Activated naive CD8-positive, alpha-beta T cell treated with anti-CD3 and anti-CD28 coated beads for 36 hours (primary cell): ENCODE results near the gene HMMR. TPM values are rescaled to one million over a fixed set of nuclear protein-coding genes. Genes with fewer than 3 reads are reported as not detected.

Experiments used
- DNase-seq: peaks from one replicate; pipeline ENCODE4 v3.0.0; 2021
- H3K27ac Mint-ChIP-seq: one replicate; pipeline ENCODE4 v1.8.0; 2022; ENCODE audit warnings: mild to moderate bottlenecking, moderate library complexity, mixed read lengths
- H3K27me3 Mint-ChIP-seq: one replicate; pipeline ENCODE4 v1.8.0; 2022; ENCODE audit warnings: mild to moderate bottlenecking, mixed read lengths
- H3K36me3 Mint-ChIP-seq: one replicate; pipeline ENCODE4 v1.8.0; 2021; ENCODE audit warnings: mild to moderate bottlenecking, mixed read lengths
- H3K4me1 Mint-ChIP-seq: one replicate; pipeline ENCODE4 v1.8.0; 2021; ENCODE audit warnings: mixed read lengths
- H3K4me3 Mint-ChIP-seq: one replicate; pipeline ENCODE4 v1.8.0; 2022; ENCODE audit warnings: mild to moderate bottlenecking, moderate library complexity, mixed read lengths
- H3K9me3 Mint-ChIP-seq: one replicate; pipeline ENCODE4 v1.8.0; 2022; ENCODE audit warnings: mixed read lengths
- total RNA-seq, 2 experiments: library from RNA; stranded (reverse); gene quantifications; one replicate each; pipeline ENCODE4 v1.2.3, GENCODE V29; 2021

HMMR gene
- total RNA-seq, 2 experiments from 2014 or later: 85.0 to 88.6 TPM

- H3K4me1 Mint-ChIP-seq: peaks cover 2% of the 10 kb centered on the region
- no peak overlapping the region for H3K27ac Mint-ChIP-seq
- peaks cover 46% of the 10 kb centered on the region for H3K36me3 Mint-ChIP-seq
- no peak overlapping the region for H3K4me3 Mint-ChIP-seq
- H3K9me3 Mint-ChIP-seq: no peaks in the 10 kb centered on the region
- DNase-seq: no peak
- no peaks in the 10 kb centered on the region for H3K27me3 Mint-ChIP-seq
Measured at GRCh38 chr5:163478982-163479271, 18.5 kb downstream of the HMMR start.

DNA sequence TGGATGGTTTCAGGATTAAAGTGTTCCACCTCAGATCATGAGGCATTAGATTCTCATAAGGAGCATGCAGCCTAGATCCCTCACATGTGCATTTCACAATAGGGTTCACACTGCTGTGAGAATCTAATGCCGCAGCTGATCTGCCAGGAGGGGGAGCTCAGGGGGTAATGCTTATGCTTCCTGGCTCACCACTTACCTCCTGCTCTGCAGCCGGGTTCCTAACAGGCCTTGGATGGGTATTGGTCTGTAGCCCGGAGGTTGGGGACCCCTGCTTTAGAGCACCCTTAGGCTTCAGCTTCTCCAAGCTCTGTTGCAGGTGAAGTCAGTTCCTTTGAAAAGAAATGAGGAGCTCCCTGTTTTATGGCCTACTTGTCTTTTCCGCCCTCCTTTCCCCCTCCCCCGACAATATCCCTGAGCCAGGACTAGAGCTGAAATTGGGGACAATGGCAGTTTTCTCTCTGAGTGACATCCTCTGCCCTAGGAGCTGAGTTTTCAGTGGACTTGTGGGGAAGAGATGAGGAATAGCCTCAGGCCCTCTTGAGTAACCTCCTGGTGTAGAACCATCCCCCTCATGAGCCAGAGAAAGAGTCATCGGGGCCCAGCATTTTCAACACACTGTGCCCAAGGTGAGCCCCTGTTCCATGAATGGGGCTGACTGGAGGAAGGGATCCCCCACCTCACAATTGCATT lies 28.8 kb downstream of the HMMR start:
- Mint-ChIP-seq H3K27ac (no peak overlapping the region), H3K4me1 (no peaks in the 10 kb centered on the region), H3K4me3 (no peak overlapping the region), H3K36me3 (peaks cover 35% of the 10 kb centered on the region), H3K9me3 (no peaks in the 10 kb centered on the region), H3K27me3 (no peaks in the 10 kb centered on the region)
- DNase-seq: no peak

DNA sequence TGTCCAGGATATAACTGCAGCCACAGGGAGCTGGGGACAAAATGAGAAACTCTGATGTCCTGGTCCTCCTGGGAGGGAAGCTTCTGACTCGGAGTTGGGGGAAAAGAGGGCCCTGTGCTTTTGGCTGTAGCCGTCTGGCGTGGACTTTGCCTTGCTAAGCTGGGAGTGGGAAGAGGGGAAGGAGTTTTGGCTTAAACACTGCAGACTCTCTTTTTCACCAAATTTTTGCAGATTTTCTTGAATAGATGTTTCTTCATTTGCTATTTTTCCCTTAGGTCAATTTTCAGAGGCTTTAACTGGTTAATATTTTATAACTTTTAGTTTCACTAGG lies 29.3 kb downstream of the HMMR start:
- DNase-seq: no peak
- no peaks in the 10 kb centered on the region for H3K27me3 Mint-ChIP-seq
- peaks cover 31% of the 10 kb centered on the region for H3K36me3 Mint-ChIP-seq
- no peaks in the 10 kb centered on the region for H3K4me1 Mint-ChIP-seq
- no peak overlapping the region for H3K4me3 Mint-ChIP-seq
- H3K9me3 Mint-ChIP-seq: no peaks in the 10 kb centered on the region
- H3K27ac Mint-ChIP-seq: no peak overlapping the region

- H3K4me1 Mint-ChIP-seq: no peaks in the 10 kb centered on the region
- H3K9me3 Mint-ChIP-seq: no peaks in the 10 kb centered on the region
- no peak overlapping the region for H3K4me3 Mint-ChIP-seq
- peaks cover 5% of the 10 kb centered on the region for H3K36me3 Mint-ChIP-seq
- no peak overlapping the region for H3K27ac Mint-ChIP-seq
- H3K27me3 Mint-ChIP-seq: no peaks in the 10 kb centered on the region
- no peak for DNase-seq
Measured at GRCh38 chr5:163496286-163496685, 35.9 kb downstream of the HMMR start.

DNA sequence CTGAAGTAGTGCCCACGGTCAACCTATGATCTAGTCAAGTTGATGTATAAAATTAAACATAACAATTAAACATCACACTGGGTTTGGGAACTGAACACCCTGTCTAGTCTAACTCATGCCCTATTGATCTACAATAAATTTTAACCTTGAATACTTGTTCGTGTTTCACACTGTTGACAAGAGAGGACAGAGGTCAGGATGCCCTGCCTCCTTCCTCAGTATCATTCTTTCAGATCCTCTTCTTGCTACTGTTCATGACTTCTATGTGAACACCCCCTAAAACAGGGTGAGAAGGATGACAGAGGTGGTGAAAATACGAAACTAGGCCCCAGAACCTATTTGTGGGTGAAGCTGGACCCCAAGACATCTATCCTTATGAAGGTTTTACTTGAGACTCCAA lies 36.9 kb downstream of the HMMR start:
- Mint-ChIP-seq H3K27ac (no peak overlapping the region), H3K27me3 (no peaks in the 10 kb centered on the region), H3K9me3 (no peaks in the 10 kb centered on the region), H3K4me3 (no peak overlapping the region), H3K36me3 (no peaks in the 10 kb centered on the region), H3K4me1 (peaks cover under 1% of the 10 kb centered on the region)
- no peak for DNase-seq

DNA sequence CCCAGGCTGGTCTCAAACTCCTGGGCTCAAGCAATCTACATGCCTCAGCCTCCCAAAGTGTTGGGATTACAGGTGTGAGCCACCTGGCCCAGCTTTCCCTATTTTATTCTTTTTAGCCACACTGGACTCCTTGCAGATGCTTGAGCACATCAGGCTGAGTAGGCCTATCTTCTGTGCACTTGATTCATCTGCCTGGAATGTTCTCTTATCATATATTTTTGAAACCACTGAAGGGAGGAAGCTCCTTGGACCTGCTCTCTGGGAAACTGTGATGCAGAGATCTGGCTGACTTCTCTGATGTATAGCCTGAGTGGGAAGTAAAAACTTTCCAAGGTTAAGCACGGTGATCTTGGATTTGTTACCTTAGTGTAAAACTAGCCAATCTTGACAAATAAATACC lies 38.5 kb downstream of the HMMR start:
- Mint-ChIP-seq H3K4me3 (no peak overlapping the region), H3K27me3 (no peaks in the 10 kb centered on the region), H3K36me3 (no peaks in the 10 kb centered on the region), H3K4me1 (peaks cover 8% of the 10 kb centered on the region), H3K9me3 (no peaks in the 10 kb centered on the region), H3K27ac (no peak overlapping the region)
- DNase-seq: no peak

DNA sequence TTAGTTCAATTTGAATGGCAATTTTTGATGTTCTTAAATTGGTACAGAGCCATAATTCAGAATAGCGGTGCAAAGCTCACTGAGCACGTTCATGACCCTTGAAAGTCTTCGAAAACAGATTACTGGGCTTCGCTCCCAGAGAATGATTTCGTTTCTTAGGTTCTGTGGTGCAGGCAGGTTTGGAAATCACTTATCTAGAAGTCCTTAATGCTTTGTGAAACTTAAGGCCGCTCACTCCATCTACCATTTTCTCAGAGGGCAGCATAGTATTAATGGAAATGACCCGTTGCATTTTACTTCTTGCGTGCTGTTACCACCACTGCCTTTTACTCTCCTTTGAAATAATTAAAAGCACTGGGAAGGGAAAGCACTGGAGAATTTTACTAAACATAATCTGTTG lies 42.1 kb downstream of the HMMR start:
- H3K9me3 Mint-ChIP-seq: no peaks in the 10 kb centered on the region
- H3K36me3 Mint-ChIP-seq: no peaks in the 10 kb centered on the region
- H3K27me3 Mint-ChIP-seq: no peaks in the 10 kb centered on the region
- peak overlapping the region; percentile 97 for H3K27ac Mint-ChIP-seq
- H3K4me1 Mint-ChIP-seq: peaks cover 13% of the 10 kb centered on the region
- no peak for DNase-seq
- peak overlapping the region; percentile 91 for H3K4me3 Mint-ChIP-seq

- H3K4me3 Mint-ChIP-seq: peak overlapping the region; percentile 91
- H3K27ac Mint-ChIP-seq: peak overlapping the region; percentile 97
- no peaks in the 10 kb centered on the region for H3K27me3 Mint-ChIP-seq
- no peaks in the 10 kb centered on the region for H3K9me3 Mint-ChIP-seq
- DNase-seq: peak; percentile 31
- H3K4me1 Mint-ChIP-seq: peaks cover 22% of the 10 kb centered on the region
- no peaks in the 10 kb centered on the region for H3K36me3 Mint-ChIP-seq
Measured at GRCh38 chr5:163503106-163504078, 43.0 kb downstream of the HMMR start.

GRCh38 chr5:163504079-163504931 lies 43.9 kb downstream of the HMMR start:
- no peaks in the 10 kb centered on the region for H3K27me3 Mint-ChIP-seq
- no peaks in the 10 kb centered on the region for H3K36me3 Mint-ChIP-seq
- H3K4me1 Mint-ChIP-seq: peaks cover 29% of the 10 kb centered on the region
- DNase-seq: peak; percentile 35
- no peaks in the 10 kb centered on the region for H3K9me3 Mint-ChIP-seq
- H3K4me3 Mint-ChIP-seq: peak overlapping the region; percentile 91
- H3K27ac Mint-ChIP-seq: peak overlapping the region; percentile 97

DNA sequence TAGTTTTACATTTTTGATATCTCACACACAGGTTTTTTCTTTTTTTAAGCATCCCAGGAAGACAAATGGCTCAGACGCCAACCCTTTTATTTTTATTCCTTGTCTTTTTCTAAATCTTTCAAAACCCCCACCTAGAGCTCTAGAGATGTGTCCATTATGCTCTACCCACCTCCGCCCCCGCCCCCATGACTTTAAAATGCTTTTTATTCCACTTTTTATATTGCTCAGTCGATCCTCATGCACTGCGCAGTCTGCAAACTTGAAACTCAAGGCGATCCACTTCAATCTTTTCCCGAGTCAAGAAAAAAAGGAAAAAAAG lies 44.6 kb downstream of the HMMR start:
- H3K4me1 Mint-ChIP-seq: peaks cover 35% of the 10 kb centered on the region
- DNase-seq: no peak
- H3K4me3 Mint-ChIP-seq: peak overlapping the region; percentile 91
- no peaks in the 10 kb centered on the region for H3K36me3 Mint-ChIP-seq
- no peaks in the 10 kb centered on the region for H3K9me3 Mint-ChIP-seq
- H3K27me3 Mint-ChIP-seq: no peaks in the 10 kb centered on the region
- peak overlapping the region; percentile 97 for H3K27ac Mint-ChIP-seq

DNA sequence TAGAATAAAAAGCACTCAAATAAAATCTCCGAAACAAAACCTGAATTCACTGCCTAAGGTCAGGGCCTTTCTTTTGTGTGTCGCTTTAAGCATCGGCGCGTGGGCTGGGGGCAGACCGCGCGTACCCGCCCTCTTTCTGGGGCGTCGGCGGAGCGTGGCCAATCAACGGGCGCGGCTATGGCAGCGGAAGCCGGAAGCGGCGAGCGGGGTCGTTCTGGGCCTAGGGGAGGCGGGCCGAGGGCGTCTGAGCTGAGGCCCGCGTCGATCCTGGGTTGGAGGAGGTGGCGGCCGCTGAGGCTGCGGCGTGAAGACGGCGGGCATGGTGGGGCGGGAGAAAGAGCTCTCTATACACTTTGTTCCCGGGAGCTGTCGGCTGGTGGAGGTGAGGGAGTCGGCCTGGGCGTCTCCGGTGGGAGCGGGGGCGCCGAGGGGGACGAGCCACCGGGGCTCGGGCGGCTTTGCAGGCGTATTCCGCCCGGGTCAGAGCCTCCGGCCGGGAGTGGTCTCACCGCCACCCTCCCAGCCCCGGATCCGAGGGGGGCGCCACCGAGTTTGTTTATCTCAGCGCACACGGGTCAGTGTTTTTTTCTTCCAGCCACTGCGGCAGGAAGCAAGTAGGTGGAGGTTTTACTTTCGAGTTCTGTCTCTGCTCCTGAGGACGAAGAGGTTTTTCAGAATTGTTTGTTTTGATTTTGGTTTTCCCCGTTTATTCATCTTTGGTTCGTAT lies 45.1 kb downstream of the HMMR start, which contains the start of gene MAT2B:
Gene MAT2B, plus strand, starts transcription at position 252 of the 727 bp plus-strand sequence. Its CDS starts 68 bp downstream, at position 320.
- Mint-ChIP-seq H3K27me3 (no peaks in the 10 kb centered on the region), H3K4me3 (peak within 1 kb of the TSS; percentile 91), H3K36me3 (no peaks in the 10 kb centered on the region), H3K4me1 (peaks cover 38% of the 10 kb centered on the region), H3K27ac (peak within 1 kb of the TSS; percentile 97), H3K9me3 (no peaks in the 10 kb centered on the region)
- DNase-seq: peak; percentile 97

DNA sequence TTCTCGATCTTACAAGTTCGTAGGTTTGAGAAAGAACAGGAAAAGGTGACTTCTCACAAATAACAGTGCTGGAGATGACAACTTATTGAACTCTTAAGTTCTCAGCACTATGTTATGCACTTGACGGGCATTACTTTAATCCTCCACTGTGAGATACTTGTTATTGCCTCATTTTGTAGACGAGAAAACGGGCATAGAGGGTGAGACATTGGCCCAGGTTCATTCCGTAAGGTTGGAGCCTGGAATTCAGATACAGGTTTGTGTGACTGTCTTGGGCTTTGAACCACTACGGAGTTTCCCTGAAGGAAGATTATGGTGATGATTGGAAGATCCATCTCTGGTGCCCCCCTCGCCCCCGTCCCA lies 45.6 kb downstream of the HMMR start:
- H3K4me1 Mint-ChIP-seq: peaks cover 44% of the 10 kb centered on the region
- no peaks in the 10 kb centered on the region for H3K36me3 Mint-ChIP-seq
- peak overlapping the region; percentile 97 for H3K27ac Mint-ChIP-seq
- DNase-seq: peak; percentile 6
- no peaks in the 10 kb centered on the region for H3K27me3 Mint-ChIP-seq
- H3K9me3 Mint-ChIP-seq: no peaks in the 10 kb centered on the region
- peak overlapping the region; percentile 91 for H3K4me3 Mint-ChIP-seq

- Mint-ChIP-seq H3K36me3 (peaks cover under 1% of the 10 kb centered on the region), H3K27ac (peak overlapping the region; percentile 97), H3K27me3 (no peaks in the 10 kb centered on the region), H3K9me3 (no peaks in the 10 kb centered on the region), H3K4me3 (peak overlapping the region; percentile 91), H3K4me1 (peaks cover 45% of the 10 kb centered on the region)
- DNase-seq: no peak
Measured at GRCh38 chr5:163506726-163507125, 46.3 kb downstream of the HMMR start.

- no peak for DNase-seq
- Mint-ChIP-seq H3K4me1 (peaks cover 51% of the 10 kb centered on the region), H3K36me3 (peaks cover 13% of the 10 kb centered on the region), H3K27me3 (no peaks in the 10 kb centered on the region), H3K9me3 (no peaks in the 10 kb centered on the region), H3K4me3 (peak overlapping the region; percentile 91), H3K27ac (peak overlapping the region; percentile 97)
Measured at GRCh38 chr5:163508753-163509152, 48.3 kb downstream of the HMMR start.
